Gastrocnemius medialis (tissue), 4 donors: ENCODE data around the gene SPNS2. TPM values are rescaled to one million over a fixed set of nuclear protein-coding genes. Genes with fewer than 3 reads are reported as not detected.

Source experiments
- ATAC-seq, 2 donors: fragments of 150-250 bp; one replicate each; pipeline ENCODE4 v1.9.1; 2016
- DNase-seq, 2 donors: peaks; one replicate each; pipeline ENCODE4 v3.0.0-alpha.2; 2019
- H3K27ac ChIP-seq, 4 donors: fragments of 200-600 bp; sonication (generic); 1 replicate in 1 of 4; 2 replicates in 3 of 4; pipeline ENCODE4 v1.5.1; 2016 to 2018; ENCODE audit warnings: mild to moderate bottlenecking in 2 of 4, moderate library complexity in 1 of 4
- H3K27me3 ChIP-seq, 3 donors: fragments of 200-600 bp; sonication (generic) in 2 of 3; 1 replicate in 1 of 3; 2 replicates in 2 of 3; pipeline versions ENCODE4 v1.5.1 to v1.6.0; 2016 to 2019; ENCODE audit warnings: mild to moderate bottlenecking in 1 of 3, moderate library complexity in 1 of 3
- H3K36me3 ChIP-seq, 2 donors: fragments of 200-600 bp; sonication (generic) in 1 of 2; one replicate each; pipeline ENCODE4 v1.5.1; 2017 to 2018
- H3K4me1 ChIP-seq, 2 donors: fragments of 200-600 bp; sonication (generic) in 1 of 2; one replicate each; pipeline ENCODE4 v1.5.1; 2016 to 2017; ENCODE audit warnings: mild to moderate bottlenecking in 2 of 2
- H3K4me3 ChIP-seq, 4 donors: fragments of 200-600 bp; sonication (generic) in 3 of 4; 1 replicate in 1 of 4; 2 replicates in 3 of 4; pipeline ENCODE4 v1.5.1; 2016 to 2019; ENCODE audit warnings: mild to moderate bottlenecking in 2 of 4
- H3K9me3 ChIP-seq, 3 donors: fragments of 200-600 bp; sonication (generic) in 2 of 3; 1 replicate in 1 of 3; 2 replicates in 2 of 3; pipeline ENCODE4 v1.5.1; 2016 to 2019
- POLR2A ChIP-seq, 2 donors: fragments of 450-650 bp; IDR thresholded peaks; one replicate each; pipeline ENCODE4 v1.6.1; 2017; ENCODE audit warnings: antibody characterized with exemption in 2 of 2, mild to moderate bottlenecking in 2 of 2, moderate library complexity in 2 of 2
- in situ Hi-C, 4 donors: fragments of 200-750 bp; cut with MboI; loops; one replicate each; pipeline versions ENCODE4 v1.15.0 to v1.8.0; 2017; ENCODE audit warnings: low sequenced_read_pairs in 4 of 4
- intact Hi-C: fragments of 100-400 bp; cut with DNase I; formaldehyde crosslinking; loops from one replicate; pipeline ENCODE4 v1.15.1; 2023; ENCODE audit warnings: low total_unique reads
- total RNA-seq, 4 donors: library from RNA; depleted of rRNA; stranded (reverse); fragments of >200 nt; gene quantifications; one replicate each; pipeline versions ENCODE4 v1.1.0 to v1.2.3, GENCODE V29; 2016
- TF ChIP-seq, protein P1 (sequence below), 5 experiments: fragments of 450-650 bp in 3 of 5; fragments of 200-600 bp in 2 of 5; sonication (generic) in 2 of 5; IDR thresholded peaks in 4 of 5; conservative IDR thresholded peaks in 1 of 5; 1 replicate in 4 of 5; 2 replicates in 1 of 5; pipeline ENCODE4 v1.5.1; 2016 to 2019; ENCODE audit warnings: antibody characterized with exemption in 5 of 5, mild to moderate bottlenecking in 3 of 5, moderate library complexity in 3 of 5

SPNS2 gene
- total RNA-seq, 4 donors from 2014 or later = 2.7 to 6.2 (median 4.2) TPM

DNA sequence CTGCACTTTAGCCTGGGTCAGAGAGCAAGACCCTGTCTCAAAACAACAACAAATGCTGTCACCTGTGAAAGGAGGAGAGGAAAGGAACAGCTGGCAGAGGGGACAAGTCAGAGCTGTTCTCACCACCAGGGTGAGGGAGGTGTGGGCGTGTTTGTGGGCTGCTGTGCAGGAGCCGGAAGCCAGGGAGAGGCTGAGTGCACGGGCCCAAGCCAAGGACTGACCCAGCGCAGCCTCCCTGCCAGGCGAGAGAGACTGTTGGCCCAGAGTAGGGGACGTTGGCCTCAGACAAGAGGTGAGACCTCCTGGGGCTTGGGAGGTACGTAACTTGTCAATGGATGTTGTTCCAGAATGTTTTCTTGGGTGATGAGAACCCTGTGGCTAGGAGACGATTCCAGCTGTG is 10.7 kb downstream of the SPNS2 start:
- ATAC-seq (no peak), DNase-seq (no peak)
- Histone ChIP-seq H3K36me3 (no peaks in the 10 kb centered on the region), H3K4me1 (peaks cover 13 to 27% of the 10 kb centered on the region in 2 donors), H3K9me3 (no peaks in the 10 kb centered on the region), H3K27me3 (no peaks in the 10 kb centered on the region), H3K27ac (peak overlapping the region in 3 of 4 donors; percentile 57 to 68 (median 61)), H3K4me3 (no peak overlapping the region)
- TF ChIP-seq POLR2A (IDR thresholded peaks at IDR 0.05) = no peak
- TF ChIP-seq, protein P1, sequence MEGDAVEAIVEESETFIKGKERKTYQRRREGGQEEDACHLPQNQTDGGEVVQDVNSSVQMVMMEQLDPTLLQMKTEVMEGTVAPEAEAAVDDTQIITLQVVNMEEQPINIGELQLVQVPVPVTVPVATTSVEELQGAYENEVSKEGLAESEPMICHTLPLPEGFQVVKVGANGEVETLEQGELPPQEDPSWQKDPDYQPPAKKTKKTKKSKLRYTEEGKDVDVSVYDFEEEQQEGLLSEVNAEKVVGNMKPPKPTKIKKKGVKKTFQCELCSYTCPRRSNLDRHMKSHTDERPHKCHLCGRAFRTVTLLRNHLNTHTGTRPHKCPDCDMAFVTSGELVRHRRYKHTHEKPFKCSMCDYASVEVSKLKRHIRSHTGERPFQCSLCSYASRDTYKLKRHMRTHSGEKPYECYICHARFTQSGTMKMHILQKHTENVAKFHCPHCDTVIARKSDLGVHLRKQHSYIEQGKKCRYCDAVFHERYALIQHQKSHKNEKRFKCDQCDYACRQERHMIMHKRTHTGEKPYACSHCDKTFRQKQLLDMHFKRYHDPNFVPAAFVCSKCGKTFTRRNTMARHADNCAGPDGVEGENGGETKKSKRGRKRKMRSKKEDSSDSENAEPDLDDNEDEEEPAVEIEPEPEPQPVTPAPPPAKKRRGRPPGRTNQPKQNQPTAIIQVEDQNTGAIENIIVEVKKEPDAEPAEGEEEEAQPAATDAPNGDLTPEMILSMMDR (IDR thresholded peaks at IDR 0.05 in 4 of 5, conservative IDR thresholded peaks at IDR 0.05 in 1 of 5) = no peak
- intact Hi-C loops = no loop called here
- in situ Hi-C loops = no loop called here

DNA sequence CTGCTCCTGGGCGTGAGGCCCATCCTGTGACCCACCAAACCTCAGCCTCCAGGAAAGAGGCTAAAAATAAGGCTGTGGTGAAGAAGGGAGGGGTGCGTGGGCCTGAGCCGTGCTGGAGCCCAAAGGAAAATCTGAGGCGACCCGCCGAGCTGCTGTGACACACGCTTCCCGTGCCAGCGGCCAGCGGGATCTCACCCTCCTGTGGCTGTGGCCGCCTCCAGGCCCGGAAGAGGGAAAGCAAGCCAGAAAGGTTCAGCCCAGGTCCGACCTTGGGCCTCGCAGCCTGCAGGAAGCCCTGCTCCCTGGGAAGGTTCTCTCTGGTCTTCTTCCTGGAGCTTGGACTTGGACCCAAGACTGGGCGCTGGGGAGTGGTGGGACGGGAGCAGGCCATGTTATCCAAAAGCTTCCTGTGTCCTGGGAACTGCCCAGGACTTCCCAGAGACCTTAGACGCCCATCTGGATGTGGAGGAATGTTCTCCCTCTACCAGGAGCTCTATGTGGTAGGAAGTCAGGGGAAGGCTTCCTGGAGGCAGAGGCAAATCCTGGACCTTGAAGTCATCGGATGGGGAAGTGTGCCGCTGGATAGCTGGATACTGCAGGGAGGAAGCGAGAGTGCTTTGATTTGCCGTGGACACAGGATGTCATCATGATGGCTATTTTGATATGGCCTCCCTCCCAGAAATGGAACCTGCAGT is 11.4 kb downstream of the SPNS2 start:
- no peak for DNase-seq
- peaks cover 13 to 26% of the 10 kb centered on the region in 2 donors for H3K4me1 ChIP-seq
- peak overlapping the region; percentile 13 to 68 (median 59) for H3K27ac ChIP-seq
- intact Hi-C loops = no loop called here
- H3K27me3 ChIP-seq = no peaks in the 10 kb centered on the region
- peak in 1 of 2 donors; percentile 26 for ATAC-seq
- no peaks in the 10 kb centered on the region for H3K36me3 ChIP-seq
- H3K9me3 ChIP-seq = no peaks in the 10 kb centered on the region
- H3K4me3 ChIP-seq = no peak overlapping the region
- in situ Hi-C loops = no loop called here
- TF ChIP-seq, protein P1 (IDR thresholded peaks at IDR 0.05 in 4 of 5, conservative IDR thresholded peaks at IDR 0.05 in 1 of 5) = no peak
- no peak for TF ChIP-seq POLR2A (IDR thresholded peaks at IDR 0.05)

DNA sequence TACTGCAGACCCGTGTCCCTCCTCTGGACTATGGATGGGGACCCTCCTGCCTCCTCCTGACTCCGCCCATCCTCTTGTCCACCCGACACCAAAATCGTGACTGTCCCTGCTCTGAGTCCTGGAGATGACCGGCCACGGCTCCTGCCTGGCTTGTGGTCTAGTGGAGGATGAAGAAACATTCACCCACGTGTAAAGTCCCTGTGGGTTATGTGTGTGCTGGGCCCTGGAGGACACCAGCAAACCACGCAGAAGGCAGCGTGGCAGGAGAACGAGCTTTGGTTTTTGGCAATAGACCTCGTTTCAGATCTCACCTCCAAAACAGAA is 11.9 kb downstream of the SPNS2 start:
- ATAC-seq = no peak
- intact Hi-C loops = no loop called here
- H3K36me3 ChIP-seq = no peaks in the 10 kb centered on the region
- no peaks in the 10 kb centered on the region for H3K27me3 ChIP-seq
- peaks cover 13 to 26% of the 10 kb centered on the region in 2 donors for H3K4me1 ChIP-seq
- peak overlapping the region in 3 of 4 donors; percentile 57 to 68 (median 61) for H3K27ac ChIP-seq
- no peak for DNase-seq
- no peaks in the 10 kb centered on the region for H3K9me3 ChIP-seq
- TF ChIP-seq, protein P1 (IDR thresholded peaks at IDR 0.05 in 4 of 5, conservative IDR thresholded peaks at IDR 0.05 in 1 of 5) = no peak
- no peak for TF ChIP-seq POLR2A (IDR thresholded peaks at IDR 0.05)
- no peak overlapping the region for H3K4me3 ChIP-seq
- in situ Hi-C loops = no loop called here

DNA sequence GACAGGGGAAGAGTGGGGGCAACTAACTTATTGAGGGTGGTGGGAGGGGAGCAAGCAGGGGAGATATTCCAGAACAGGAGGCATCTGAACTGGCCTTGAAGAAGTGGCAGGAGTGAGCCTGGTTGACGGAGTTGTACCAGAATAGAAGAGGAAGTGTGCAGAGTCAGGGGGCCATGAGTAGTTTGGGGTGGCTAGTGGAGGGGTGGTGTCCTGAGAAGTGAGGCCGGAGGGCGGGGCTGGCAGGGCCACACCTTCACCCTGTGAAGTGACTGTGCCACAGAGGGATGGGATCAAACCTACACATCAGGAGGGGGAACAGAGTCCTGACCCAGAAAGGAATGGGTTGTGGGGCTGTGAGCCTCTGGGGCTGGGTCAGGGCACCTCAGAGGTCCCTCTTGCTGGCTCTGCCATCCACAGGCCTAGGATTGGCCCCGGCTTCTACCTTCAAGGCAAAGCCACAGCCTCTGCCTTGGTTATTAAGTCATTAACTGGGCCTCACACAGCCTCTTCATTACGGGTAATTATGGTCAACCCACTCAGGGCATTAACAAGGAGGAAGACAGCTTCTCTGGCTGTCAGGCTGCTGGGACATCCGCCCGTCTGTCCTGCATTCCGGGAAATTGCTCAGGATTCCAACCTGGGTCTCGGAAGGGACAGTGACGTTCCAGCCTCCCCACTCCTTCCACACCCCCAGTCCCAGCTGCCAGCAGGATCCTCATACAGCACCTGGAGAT is 12.7 kb downstream of the SPNS2 start:
- H3K4me1 ChIP-seq = peaks cover 13 to 24% of the 10 kb centered on the region in 2 donors
- H3K4me3 ChIP-seq = no peak overlapping the region
- in situ Hi-C loops = no loop called here
- no peaks in the 10 kb centered on the region for H3K36me3 ChIP-seq
- H3K27ac ChIP-seq = peak overlapping the region in 3 of 4 donors; percentile 57 to 68 (median 61)
- no peaks in the 10 kb centered on the region for H3K9me3 ChIP-seq
- DNase-seq = no peak
- TF ChIP-seq POLR2A (IDR thresholded peaks at IDR 0.05) = no peak
- TF ChIP-seq, protein P1 (IDR thresholded peaks at IDR 0.05 in 4 of 5, conservative IDR thresholded peaks at IDR 0.05 in 1 of 5) = no peak
- no peaks in the 10 kb centered on the region for H3K27me3 ChIP-seq
- intact Hi-C loops = no loop called here
- ATAC-seq = no peak
